Measurements from ENCODE around the gene IL1A. TPM values are rescaled to one million over a fixed set of nuclear protein-coding genes. Genes with fewer than 3 reads are reported as not detected.

Gene IL1A
- total RNA-seq, 4 donors from 2014 or later = 0.13 TPM; not detected in 3

GRCh38 chr2:112812318-112813267 is 28.3 kb upstream of the IL1A start:
- Histone ChIP-seq H3K36me3 (no peaks in the 10 kb centered on the region), H3K27ac (replicated peaks in 1 of 4) (no peak overlapping the region), H3K9me3 (peaks cover 0 to 1% (median under 1%) of the 10 kb centered on the region in 4 donors), H3K4me1 (peaks cover 16 to 31% (median 28%) of the 10 kb centered on the region in 4 donors), H3K4me3 (no peak overlapping the region), H3K27me3 (no peaks in the 10 kb centered on the region)
- DNase-seq (ENCODE audit: extremely low spot score) = no peak
- WGBS = 44% methylated on average over 14 of the region's 14 CpGs
- no peak for TF ChIP-seq EP300 (IDR thresholded peaks at IDR 0.05)
- intact Hi-C loops (cut with DNase I) = no loop called here

DNA sequence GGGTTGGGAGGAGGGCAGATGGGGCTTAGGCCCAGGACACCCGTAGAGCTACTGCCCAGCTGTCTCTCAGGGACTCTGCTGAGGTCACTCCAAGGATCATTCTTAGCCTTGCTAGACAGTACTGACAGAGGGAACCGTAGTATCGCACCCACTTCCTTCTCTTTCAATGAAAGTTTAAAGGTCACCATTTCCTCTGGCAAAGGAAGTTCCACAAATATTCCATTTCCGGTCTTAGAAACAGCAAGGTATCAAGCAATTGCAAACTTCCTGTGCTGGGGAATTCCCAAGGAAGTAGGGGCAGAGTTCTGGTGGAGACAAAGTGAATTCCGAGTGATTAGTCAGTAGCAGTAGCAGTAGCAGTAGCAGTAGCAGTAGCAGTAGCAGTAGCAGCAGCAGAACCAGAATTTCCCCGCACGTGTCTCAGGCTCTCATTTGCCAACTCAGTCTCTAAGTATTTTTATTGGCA is 27.6 kb upstream of the IL1A start:
- WGBS = 61% methylated on average over 7 of the region's 7 CpGs
- peak overlapping the region in 1 of 4 donors; percentile 25 for H3K27ac ChIP-seq (replicated peaks in 1 of 4)
- no peak for DNase-seq (ENCODE audit: extremely low spot score)

DNA sequence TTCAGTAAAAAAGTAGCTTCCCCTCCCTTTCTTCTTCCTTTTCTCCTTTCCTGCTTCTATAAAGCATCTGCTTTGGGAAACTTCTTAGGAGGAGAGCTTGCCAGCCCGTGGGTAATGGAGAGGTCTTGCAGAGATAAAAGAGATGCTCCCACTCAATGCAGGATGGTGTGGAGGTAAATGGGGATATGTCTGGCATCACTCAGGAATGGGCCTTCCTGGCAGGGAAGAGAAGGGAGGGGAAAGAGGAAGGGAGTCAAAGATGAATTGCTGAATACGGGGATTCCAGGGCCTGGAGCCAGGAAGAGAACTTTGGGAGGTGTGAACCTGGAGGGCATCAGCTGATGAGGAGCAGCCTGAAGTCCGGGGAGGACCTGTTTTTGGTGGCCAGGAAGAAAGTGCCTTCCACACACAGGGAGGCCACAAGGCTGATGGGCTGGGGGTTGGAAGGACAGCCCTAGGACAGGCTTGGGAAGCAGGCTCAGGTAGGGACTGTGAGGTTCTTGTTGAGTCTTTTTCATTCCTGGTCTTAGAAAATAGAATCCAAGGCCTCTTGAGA is 27.1 kb upstream of the IL1A start:
- Histone ChIP-seq H3K36me3 (no peaks in the 10 kb centered on the region), H3K27me3 (no peaks in the 10 kb centered on the region), H3K27ac (replicated peaks in 1 of 4) (peak overlapping the region in 1 of 4 donors; percentile 25), H3K9me3 (peaks cover 0 to 8% (median 4%) of the 10 kb centered on the region in 4 donors), H3K4me1 (peaks cover 16 to 31% (median 28%) of the 10 kb centered on the region in 4 donors), H3K4me3 (no peak overlapping the region)
- WGBS = 82% methylated on average over 3 of the region's 3 CpGs
- TF ChIP-seq, protein P1, sequence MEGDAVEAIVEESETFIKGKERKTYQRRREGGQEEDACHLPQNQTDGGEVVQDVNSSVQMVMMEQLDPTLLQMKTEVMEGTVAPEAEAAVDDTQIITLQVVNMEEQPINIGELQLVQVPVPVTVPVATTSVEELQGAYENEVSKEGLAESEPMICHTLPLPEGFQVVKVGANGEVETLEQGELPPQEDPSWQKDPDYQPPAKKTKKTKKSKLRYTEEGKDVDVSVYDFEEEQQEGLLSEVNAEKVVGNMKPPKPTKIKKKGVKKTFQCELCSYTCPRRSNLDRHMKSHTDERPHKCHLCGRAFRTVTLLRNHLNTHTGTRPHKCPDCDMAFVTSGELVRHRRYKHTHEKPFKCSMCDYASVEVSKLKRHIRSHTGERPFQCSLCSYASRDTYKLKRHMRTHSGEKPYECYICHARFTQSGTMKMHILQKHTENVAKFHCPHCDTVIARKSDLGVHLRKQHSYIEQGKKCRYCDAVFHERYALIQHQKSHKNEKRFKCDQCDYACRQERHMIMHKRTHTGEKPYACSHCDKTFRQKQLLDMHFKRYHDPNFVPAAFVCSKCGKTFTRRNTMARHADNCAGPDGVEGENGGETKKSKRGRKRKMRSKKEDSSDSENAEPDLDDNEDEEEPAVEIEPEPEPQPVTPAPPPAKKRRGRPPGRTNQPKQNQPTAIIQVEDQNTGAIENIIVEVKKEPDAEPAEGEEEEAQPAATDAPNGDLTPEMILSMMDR (IDR thresholded peaks at IDR 0.05) = no peak
- TF ChIP-seq POLR2A (IDR thresholded peaks at IDR 0.05; ENCODE audit: low read depth) (no peak), POLR2AphosphoS5 (IDR thresholded peaks at IDR 0.05) (no peak), EP300 (IDR thresholded peaks at IDR 0.05) (no peak)
- intact Hi-C loops (cut with DNase I) = no loop called here
- DNase-seq (ENCODE audit: extremely low spot score) = no peak

More for the DNA sequence above, 27.6 kb upstream of the IL1A start:
- TF ChIP-seq POLR2AphosphoS5 (IDR thresholded peaks at IDR 0.05) = peak in 1 of 2 donors; percentile 54
- TF ChIP-seq, protein P1 (IDR thresholded peaks at IDR 0.05) = no peak
- Histone ChIP-seq H3K36me3 (no peaks in the 10 kb centered on the region), H3K27me3 (no peaks in the 10 kb centered on the region), H3K9me3 (peaks cover 0 to 8% (median 4%) of the 10 kb centered on the region in 4 donors), H3K4me1 (peaks cover 16 to 31% (median 28%) of the 10 kb centered on the region in 4 donors), H3K4me3 (no peak overlapping the region)
- intact Hi-C loops (cut with DNase I) = no loop called here

GRCh38 chr2:112809112-112809511 is 24.8 kb upstream of the IL1A start:
- H3K27ac ChIP-seq (replicated peaks in 1 of 4) = no peak overlapping the region
- TF ChIP-seq, protein P1 (IDR thresholded peaks at IDR 0.05) = no peak
- TF ChIP-seq EP300 (IDR thresholded peaks at IDR 0.05) (no peak), POLR2AphosphoS5 (IDR thresholded peaks at IDR 0.05) (no peak)
- intact Hi-C loops (cut with DNase I) = no loop called here
- H3K36me3 ChIP-seq = no peaks in the 10 kb centered on the region
- peaks cover 16 to 28% (median 28%) of the 10 kb centered on the region in 4 donors for H3K4me1 ChIP-seq
- no peaks in the 10 kb centered on the region for H3K27me3 ChIP-seq
- no peak overlapping the region for H3K4me3 ChIP-seq
- H3K9me3 ChIP-seq = peaks cover 0 to 8% (median 4%) of the 10 kb centered on the region in 4 donors
- DNase-seq (ENCODE audit: extremely low spot score) = no peak

DNA sequence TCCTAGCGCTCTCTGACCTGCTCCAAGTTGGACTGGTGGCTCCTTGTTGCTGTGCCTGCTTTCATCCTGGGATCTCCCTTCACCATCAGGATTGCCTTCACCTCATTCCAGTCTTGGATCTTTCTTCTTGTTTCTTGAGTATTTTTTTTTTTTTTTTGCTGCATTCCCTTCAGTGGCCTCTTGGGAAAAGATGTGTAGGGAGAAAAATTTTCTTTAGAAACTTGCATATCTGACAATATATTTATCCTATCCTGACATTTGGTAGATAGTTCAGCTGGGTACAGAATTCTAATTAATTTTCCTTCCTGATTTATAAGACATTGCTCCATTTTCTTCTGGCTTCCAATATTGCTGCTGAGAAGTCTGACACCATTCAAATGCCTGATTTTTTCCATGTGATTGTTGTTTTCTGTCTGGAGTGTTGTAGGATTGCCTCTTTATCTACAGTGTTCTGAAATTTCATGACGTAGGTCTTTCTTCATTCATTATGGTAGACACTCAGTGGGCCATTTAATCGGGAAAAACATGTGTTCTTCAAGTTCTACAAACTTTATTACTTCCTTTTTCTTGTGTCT is 23.0 kb upstream of the IL1A start:
- H3K36me3 ChIP-seq = no peaks in the 10 kb centered on the region
- H3K27me3 ChIP-seq = no peaks in the 10 kb centered on the region
- H3K9me3 ChIP-seq = peaks cover 0 to 8% (median 4%) of the 10 kb centered on the region in 4 donors
- WGBS = 93% methylated on average over 3 of the region's 3 CpGs
- intact Hi-C loops (cut with DNase I) = no loop called here
- H3K4me1 ChIP-seq = peaks cover 2 to 13% (median 11%) of the 10 kb centered on the region in 4 donors
- DNase-seq (ENCODE audit: extremely low spot score) = no peak
- H3K27ac ChIP-seq (replicated peaks in 1 of 4) = no peak overlapping the region
- no peak overlapping the region for H3K4me3 ChIP-seq
- TF ChIP-seq POLR2A (IDR thresholded peaks at IDR 0.05; ENCODE audit: low read depth) = no peak
- no peak for TF ChIP-seq POLR2AphosphoS5 (IDR thresholded peaks at IDR 0.05)
- TF ChIP-seq EP300 (IDR thresholded peaks at IDR 0.05) = no peak
- TF ChIP-seq, protein P1 (IDR thresholded peaks at IDR 0.05) = no peak

Data from esophagus muscularis mucosa (tissue), 4 donors.